Kidney (tissue), 14 donors: Measurements from ENCODE around the gene BTF3. TPM values are rescaled to one million over a fixed set of nuclear protein-coding genes. Genes with fewer than 3 reads are reported as not detected.

Experiments used
- DNase-seq, 5 donors: peaks; one replicate each; pipeline ENCODE4 v3.0.0-alpha.2; 2013 to 2020
- FAIRE-seq: peaks from 2 replicates; lab custom pipeline; 2012; peaks lifted over from hg19 to GRCh38; lab: Jason Lieb, UNC
- H3K27ac ChIP-seq, 2 donors: one replicate each; pipeline ENCODE4 v1.7.0; 2013; ENCODE audit warnings: low read depth in 2 of 2, low read length in 2 of 2, inconsistent platforms in 1 of 2
- H3K27me3 ChIP-seq: one replicate; pipeline ENCODE4 v1.7.1; 2013; ENCODE audit warnings: low read length, inconsistent platforms; ENCODE audit not compliant: control insufficient read depth, insufficient read depth
- H3K36me3 ChIP-seq, 3 donors: one replicate each; pipeline versions ENCODE4 v1.7.0 to v1.7.1; 2013; ENCODE audit warnings: low read length in 3 of 3, control low read depth in 1 of 3, inconsistent platforms in 1 of 3; ENCODE audit not compliant: insufficient read depth in 3 of 3, control insufficient read depth in 2 of 3
- H3K4me1 ChIP-seq, 3 donors: one replicate each; pipeline versions ENCODE4 v1.7.0 to v1.7.1; 2013; ENCODE audit warnings: low read length in 3 of 3, inconsistent platforms in 1 of 3, low read depth in 1 of 3; ENCODE audit not compliant: control insufficient read depth in 2 of 3, insufficient read depth in 2 of 3
- H3K4me3 ChIP-seq, 3 donors: one replicate each; pipeline versions ENCODE4 v1.7.0 to v1.8.1; 2013; ENCODE audit warnings: low read length in 3 of 3, control low read depth in 1 of 3, inconsistent platforms in 1 of 3
- H3K9ac ChIP-seq, 3 donors: one replicate each; pipeline versions ENCODE4 v1.7.0 to v1.7.1; 2013; ENCODE audit warnings: low read length in 3 of 3, control low read depth in 1 of 3, inconsistent platforms in 1 of 3
- H3K9me3 ChIP-seq, 3 donors: one replicate each; pipeline versions ENCODE4 v1.7.0 to v1.7.1; 2013; ENCODE audit warnings: low read length in 3 of 3, control low read depth in 1 of 3, inconsistent platforms in 1 of 3; ENCODE audit not compliant: control insufficient read depth in 2 of 3, insufficient read depth in 1 of 3
- intact Hi-C: fragments of 100-400 bp; cut with DNase I; formaldehyde crosslinking; loops from one replicate; pipeline ENCODE4 v1.11.1; 2022
- polyA plus RNA-seq: library from polyadenylated mRNA; stranded (reverse); fragments of 350-450 nt; fragmentation: Illumina TruSeq; extraction: RNeasy Lipid Tissue Mini Kit (QIAGEN cat#74804); gene quantifications from one replicate; pipeline ENCODE4 v1.2.3, GENCODE V29; 2014; ENCODE audit warnings: low read depth, low replicate concordance; ENCODE audit not compliant: insufficient read depth
- total RNA-seq: library from RNA; stranded (reverse); fragmentation: NEBNext Ultra II Directional; extraction: Animal tissue kit (Norgen Biotek cat#: 25700); gene quantifications from one replicate; pipeline ENCODE4 v1.2.1, GENCODE V29; 2021
- TF ChIP-seq, protein P1 (sequence below): IDR thresholded peaks from 3 replicates; pipeline ENCODE4 v1.5.1; 2012; ENCODE audit warnings: mild to moderate bottlenecking, moderate library complexity, borderline replicate concordance; ENCODE audit not compliant: insufficient read depth; ENCODE audit errors: extremely low read depth
- donor health status: control.
- donor health status: control.
- donor health status: control.
- donor health status: control.
- donor health status: control.
- donor health status: DM: yes; HTN: yes; CAD: no.
- donor health status: Normal renal cell carcinoma (clear cell type).

The BTF3 gene
- total and polyA plus RNA-seq, 2 donors from 2014 or later: 446 to 526 TPM

GRCh38 chr5:73540192-73540591 lies 42.0 kb downstream of the BTF3 start:
- FAIRE-seq (no peak), DNase-seq (no peak)
- H3K4me3 ChIP-seq: no peak overlapping the region
- H3K9ac ChIP-seq: no peak overlapping the region
- H3K27me3 ChIP-seq: no peaks in the 10 kb centered on the region
- no peaks in the 10 kb centered on the region for H3K9me3 ChIP-seq
- H3K27ac ChIP-seq: no peak overlapping the region
- TF ChIP-seq, protein P1, sequence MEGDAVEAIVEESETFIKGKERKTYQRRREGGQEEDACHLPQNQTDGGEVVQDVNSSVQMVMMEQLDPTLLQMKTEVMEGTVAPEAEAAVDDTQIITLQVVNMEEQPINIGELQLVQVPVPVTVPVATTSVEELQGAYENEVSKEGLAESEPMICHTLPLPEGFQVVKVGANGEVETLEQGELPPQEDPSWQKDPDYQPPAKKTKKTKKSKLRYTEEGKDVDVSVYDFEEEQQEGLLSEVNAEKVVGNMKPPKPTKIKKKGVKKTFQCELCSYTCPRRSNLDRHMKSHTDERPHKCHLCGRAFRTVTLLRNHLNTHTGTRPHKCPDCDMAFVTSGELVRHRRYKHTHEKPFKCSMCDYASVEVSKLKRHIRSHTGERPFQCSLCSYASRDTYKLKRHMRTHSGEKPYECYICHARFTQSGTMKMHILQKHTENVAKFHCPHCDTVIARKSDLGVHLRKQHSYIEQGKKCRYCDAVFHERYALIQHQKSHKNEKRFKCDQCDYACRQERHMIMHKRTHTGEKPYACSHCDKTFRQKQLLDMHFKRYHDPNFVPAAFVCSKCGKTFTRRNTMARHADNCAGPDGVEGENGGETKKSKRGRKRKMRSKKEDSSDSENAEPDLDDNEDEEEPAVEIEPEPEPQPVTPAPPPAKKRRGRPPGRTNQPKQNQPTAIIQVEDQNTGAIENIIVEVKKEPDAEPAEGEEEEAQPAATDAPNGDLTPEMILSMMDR: no peak
- no peaks in the 10 kb centered on the region for H3K4me1 ChIP-seq
- intact Hi-C loops: no loop called here
- H3K36me3 ChIP-seq: no peaks in the 10 kb centered on the region

DNA sequence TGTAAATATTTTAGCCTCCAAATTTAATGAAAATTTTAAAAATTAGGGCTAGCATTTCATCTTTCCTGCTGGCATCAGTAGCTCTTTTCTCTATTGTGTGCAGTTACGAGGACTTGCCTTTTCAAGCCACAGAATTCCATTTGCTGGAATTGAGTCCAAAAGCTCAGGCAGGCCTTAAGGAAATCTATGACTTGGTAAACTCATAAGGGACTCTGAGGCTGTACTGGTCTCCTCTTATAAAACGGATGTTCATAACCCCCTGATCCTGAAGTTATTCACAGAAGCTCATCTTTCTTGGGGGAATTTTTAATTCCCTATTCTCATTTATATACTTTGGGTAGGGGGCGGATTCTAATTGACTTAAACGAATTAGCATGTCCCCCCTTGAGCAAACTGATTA lies 43.8 kb downstream of the BTF3 start:
- no peak overlapping the region for H3K27ac ChIP-seq
- no peaks in the 10 kb centered on the region for H3K27me3 ChIP-seq
- TF ChIP-seq, protein P1: no peak
- H3K9me3 ChIP-seq: no peaks in the 10 kb centered on the region
- no peak overlapping the region for H3K9ac ChIP-seq
- no peak overlapping the region for H3K4me3 ChIP-seq
- no peaks in the 10 kb centered on the region for H3K36me3 ChIP-seq
- intact Hi-C loops: no loop called here
- FAIRE-seq (no peak), DNase-seq (no peak)
- no peaks in the 10 kb centered on the region for H3K4me1 ChIP-seq

- Histone ChIP-seq H3K27ac (no peak overlapping the region), H3K4me1 (no peaks in the 10 kb centered on the region), H3K9me3 (no peaks in the 10 kb centered on the region), H3K4me3 (no peak overlapping the region), H3K9ac (no peak overlapping the region), H3K27me3 (no peaks in the 10 kb centered on the region), H3K36me3 (no peaks in the 10 kb centered on the region)
- TF ChIP-seq, protein P1: no peak
- FAIRE-seq (no peak), DNase-seq (no peak)
- intact Hi-C loops: no loop called here
These were observed 46.5 kb downstream of the BTF3 start for GRCh38 chr5:73544429-73545402.
